AG10803 (cell line): ENCODE data around the gene ANGPT4.
"Not testable (repeated sequence)": the region's sequence is repeated elsewhere in the genome, so short reads cannot be mapped to it uniquely, and the experiment has no call there.

ENCODE experiments used
- DNase-seq: peaks from one replicate; pipeline ENCODE4 v3.0.0; 2010; ENCODE audit warnings: low read depth
- H3K4me3 ChIP-seq: 2 replicates; pipeline ENCODE4 v1.5.1; 2011; ENCODE audit warnings: mild to moderate bottlenecking, low read length, control low read depth
- CTCF ChIP-seq: conservative IDR thresholded peaks from 2 replicates; pipeline ENCODE4 v1.5.1; 2011; ENCODE audit warnings: mild to moderate bottlenecking, low read length, control low read depth, inconsistent platforms

Gene ANGPT4

GRCh38 chr20:854601-855000 is 61.5 kb downstream of the ANGPT4 start:
- no peak for DNase-seq
- TF ChIP-seq CTCF = no peak
- no peak overlapping the region for H3K4me3 ChIP-seq

- DNase-seq = no peak
- no peak for TF ChIP-seq CTCF
- no peak overlapping the region for H3K4me3 ChIP-seq
Measured at GRCh38 chr20:853406-853996, 62.6 kb downstream of the ANGPT4 start.

- not testable (repeated sequence) for DNase-seq, H3K4me3 ChIP-seq
Measured at GRCh38 chr20:848731-849130, 67.4 kb downstream of the ANGPT4 start.

- no peak for TF ChIP-seq CTCF
- H3K4me3 ChIP-seq = no peak overlapping the region
- no peak for DNase-seq
Measured at GRCh38 chr20:848193-848592, 67.9 kb downstream of the ANGPT4 start.

- no peak for TF ChIP-seq CTCF
- DNase-seq = no peak
- H3K4me3 ChIP-seq = no peak overlapping the region
Measured at GRCh38 chr20:846894-847278, 69.2 kb downstream of the ANGPT4 start.

- no peak for TF ChIP-seq CTCF
- H3K4me3 ChIP-seq = no peak overlapping the region
- no peak for DNase-seq
Measured at GRCh38 chr20:845941-846893, 69.9 kb downstream of the ANGPT4 start.

GRCh38 chr20:845226-845868 is 70.8 kb downstream of the ANGPT4 start:
- TF ChIP-seq CTCF = no peak
- H3K4me3 ChIP-seq = no peak overlapping the region
- DNase-seq = no peak
